ENCODE data around the gene TSPO.
"Not testable (repeated sequence)": the region's sequence is repeated elsewhere in the genome, so short reads cannot be mapped to it uniquely, and the experiment has no call there.

Gene TSPO

DNA sequence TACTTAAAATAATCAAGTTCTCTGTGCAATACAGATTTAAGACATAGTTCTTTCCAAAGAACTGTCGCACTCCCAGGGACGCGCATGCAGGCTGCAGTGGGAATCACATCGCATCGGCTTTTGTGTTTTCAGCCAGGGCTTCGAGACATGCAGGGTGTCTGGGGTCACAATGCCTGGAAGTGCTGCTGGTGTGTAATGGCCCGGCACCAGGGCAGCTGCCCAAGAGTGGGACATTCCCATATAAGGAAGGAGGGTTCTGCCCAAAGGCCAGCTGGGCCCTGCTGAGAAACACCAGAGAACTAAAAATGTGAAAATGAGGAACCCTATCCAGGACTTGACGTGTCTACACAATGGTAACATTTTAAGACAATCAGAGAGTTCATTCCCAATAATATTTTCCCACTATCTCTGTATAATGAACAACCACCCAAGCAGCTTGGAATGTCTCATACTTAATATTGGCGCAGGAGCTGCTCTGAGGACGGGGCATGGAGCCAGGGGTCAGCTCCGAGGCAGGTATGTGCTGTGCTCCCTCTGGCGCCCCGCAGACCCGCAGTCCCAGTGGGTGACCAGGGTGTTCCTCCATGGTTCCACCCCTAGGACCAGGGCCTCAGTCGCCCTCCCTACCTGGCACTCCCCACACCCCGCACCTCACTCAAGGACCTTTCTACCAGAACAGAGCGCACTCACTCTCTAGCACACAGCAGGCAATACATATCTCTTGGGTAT lies 19.4 kb upstream of the TSPO start:
- no peak for DNase-seq

DNA sequence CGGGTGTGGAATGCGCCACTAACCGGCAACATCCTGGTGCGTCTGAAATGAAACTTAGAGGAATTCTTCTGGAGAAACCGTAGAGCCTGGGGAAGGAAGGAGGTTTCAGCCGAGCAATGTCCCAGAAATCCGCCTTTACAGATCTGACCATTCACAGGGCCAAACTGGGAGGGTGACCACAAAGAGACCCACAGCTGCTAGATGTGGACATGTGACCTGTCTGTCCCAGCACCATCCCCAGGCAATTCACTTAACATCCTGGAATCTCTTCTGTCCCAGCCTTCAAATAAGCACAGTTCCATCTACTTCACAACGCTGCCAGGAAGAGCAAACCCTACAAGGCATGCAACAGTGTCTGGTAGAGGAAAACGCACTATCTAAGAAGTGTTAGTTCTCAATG lies 18.0 kb upstream of the TSPO start:
- DNase-seq: no peak

DNA sequence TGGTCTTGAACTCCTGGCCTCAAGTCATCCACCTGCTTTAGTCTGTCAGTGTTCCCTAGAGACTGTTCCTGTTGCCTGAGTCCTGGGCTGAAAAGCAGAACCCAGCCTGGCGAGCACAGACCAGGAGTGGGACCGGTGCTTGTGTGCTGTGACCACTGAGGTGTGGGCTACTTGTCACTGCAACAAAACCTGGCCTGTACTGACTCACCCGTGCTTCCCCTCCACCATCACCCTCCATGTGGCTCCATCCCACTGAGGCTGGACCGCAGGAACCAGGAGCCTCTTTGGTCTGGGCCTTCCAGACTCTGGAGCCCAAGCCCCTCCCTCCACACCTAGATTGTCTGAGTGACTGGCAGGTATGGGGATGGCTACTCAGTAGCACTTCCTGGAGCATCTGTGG lies 16.8 kb upstream of the TSPO start:
- DNase-seq: no peak

DNA sequence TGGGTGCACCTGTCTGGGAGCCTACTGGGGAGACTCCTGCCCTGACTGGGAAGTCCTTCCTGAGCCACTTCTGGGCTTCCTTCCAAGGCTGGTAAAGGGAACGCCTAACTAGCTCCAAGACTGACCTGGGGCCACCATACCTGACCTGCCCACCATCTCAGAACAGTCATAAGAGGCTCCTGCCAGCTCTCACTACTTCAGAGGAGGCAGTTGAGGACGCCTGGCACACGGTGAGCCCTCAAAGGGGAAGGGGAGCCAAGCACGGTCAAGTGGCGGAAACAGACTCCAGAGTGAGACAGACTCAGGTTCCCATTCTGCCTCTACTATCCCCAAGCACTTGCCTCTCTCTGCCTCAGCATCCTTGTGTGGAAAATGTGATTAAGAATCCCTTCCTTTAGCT lies 15.8 kb upstream of the TSPO start:
- DNase-seq: no peak

DNA sequence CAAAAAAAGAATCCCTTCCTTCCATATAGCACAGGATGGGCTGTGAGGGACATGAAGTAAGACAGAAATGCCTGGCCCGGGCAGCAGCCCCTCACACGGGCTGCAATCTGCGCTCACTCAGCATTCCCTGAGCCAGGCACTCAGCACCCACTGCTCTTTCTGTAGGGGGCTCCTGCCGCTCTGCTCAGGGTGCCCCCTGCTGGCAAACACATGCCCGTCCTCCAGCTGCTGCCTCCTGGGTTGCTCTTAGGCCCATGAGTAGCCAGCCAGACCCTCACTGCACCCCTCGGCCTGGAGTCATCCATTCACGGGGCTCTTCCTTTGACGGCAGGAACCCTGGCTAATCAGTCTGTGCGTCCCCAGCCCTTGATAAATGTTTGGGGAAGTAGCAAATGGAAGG lies 15.1 kb upstream of the TSPO start:
- DNase-seq: peak; percentile 35

DNA sequence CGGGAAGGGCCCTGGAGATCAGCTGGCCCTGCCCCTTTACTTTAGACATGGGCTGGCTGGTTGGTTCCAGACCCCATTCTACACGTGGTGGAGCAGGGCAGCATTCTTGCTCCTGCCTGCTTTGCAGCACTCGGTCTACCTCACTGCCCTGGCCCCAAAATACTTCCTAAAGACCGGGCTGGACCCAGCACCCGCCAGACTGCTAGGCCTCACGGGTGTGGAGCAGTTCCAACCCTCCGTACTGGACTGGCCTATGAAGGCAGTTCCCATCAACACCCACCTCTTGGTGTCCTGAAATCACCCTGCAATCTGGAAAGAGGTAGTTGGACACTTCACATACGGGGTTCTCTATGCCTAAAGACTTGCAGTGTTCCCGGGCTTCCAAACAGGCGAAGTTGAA lies 14.6 kb upstream of the TSPO start:
- no peak for DNase-seq

DNA sequence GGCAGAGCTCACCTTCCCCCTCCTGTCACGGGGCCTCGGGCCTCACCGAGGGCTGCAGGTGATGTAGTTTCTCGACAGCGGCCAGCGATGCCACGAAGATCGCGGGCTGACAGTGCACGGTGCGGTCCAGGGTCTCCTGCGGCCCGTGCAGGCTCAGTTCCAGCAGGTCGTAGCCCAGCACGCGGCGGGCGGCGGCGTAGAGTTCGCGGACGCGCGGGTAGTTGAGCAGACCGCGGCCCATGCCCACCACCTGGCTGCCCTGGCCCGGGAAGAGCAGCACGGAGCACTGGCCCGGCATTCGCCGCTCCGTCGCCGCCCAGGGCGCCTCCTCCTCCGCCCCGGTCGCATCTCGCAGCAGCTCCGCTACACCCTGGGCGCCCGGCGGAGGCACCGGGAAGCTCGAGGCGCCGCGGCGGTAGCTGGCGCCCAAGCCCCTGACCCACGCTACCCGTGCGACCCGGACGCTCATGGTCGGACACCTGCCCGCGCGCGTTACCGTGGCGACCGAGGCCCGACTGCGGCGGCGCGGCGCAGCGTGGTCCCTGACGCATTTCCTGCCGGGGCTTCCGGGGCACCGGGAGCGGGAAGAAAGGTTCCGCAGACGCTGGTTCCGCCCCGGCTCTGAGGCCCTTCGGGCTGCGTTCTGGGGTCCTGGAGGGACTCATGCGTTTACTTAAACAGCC lies 8.3 kb upstream of the TSPO start, which contains the start of gene MCAT:
Gene MCAT, minus strand, starts transcription at position 519 of the 683 bp plus-strand sequence. Its CDS starts 50 bp downstream, at position 469.
- peak; percentile 69 for DNase-seq

DNA sequence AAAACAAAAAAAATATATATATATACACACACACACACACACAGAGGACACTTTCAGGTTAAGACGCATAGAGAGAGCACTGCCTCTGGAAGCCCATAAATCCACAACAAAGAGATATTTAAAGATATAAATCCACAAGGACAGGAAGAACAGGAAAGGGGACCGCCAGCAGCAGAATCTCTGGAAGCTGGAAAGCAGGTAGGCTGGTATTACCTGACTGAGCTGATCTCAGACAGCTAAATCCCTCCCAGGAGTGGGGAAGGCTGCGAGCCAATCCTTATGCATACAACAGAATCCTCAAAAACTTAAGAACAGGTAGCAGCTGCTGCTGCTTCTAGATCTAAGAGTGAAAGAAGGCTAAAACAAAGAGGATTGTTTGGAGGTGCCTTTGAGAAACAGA lies 6.4 kb upstream of the TSPO start:
- DNase-seq: no peak

DNA sequence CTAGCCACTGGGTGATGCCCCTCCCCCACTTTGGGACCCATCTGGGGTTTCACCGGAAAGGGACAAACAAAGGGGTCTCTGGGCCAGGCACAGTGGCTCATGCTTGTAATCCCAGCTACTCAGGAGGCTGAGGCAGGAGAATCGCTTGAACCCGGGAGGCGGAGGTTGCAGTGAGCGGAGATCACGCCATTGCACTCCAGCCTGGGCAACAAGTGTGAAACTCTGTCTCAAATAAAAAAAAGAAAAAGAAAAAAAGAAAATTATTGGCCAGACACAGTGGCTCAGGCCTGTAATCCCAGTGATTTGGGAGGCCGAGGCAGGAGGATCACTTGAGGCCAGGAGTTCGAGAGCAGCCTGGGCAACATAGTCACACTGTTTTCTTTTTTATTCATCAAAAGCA lies 6.0 kb upstream of the TSPO start:
- not testable (repeated sequence) for DNase-seq

DNA sequence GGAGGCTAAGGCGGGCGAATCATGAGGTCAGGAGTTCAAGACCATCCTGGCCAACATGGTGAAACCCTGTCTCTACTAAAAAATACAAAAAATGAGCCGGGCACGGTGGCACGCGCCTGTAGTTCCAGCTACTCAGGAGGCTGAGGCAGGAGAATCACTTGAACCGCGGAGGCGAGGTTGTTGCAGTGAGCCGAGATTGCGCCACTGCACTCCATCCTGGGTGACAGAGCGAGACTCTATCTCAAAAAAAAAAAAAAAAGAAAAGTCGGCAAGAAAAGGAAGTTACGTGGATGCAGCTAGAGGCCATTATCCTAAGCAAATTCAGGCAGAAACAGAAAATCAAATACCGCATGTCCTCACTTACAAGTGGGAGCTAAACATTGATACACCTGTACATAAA lies 5.0 kb upstream of the TSPO start:
- not testable (repeated sequence) for DNase-seq

DNA sequence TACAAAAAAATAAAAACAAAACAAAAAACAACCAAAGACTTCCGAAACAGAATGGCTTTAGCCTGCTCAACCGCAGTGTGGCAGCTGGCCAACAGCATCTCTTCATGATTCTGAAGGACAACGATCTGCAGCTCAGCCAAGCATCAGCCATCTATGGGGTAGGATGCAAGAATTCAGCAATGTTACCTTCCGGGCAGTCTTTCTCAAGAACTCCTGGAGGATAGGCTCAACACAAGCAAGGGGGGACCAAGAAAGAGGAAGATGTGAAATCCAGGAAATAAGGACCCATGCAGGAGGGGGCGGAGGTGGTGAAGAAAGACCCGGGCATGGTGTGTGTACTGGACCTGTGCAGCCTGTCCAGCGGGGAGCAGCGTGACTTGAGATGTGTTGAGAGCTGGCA lies 3.5 kb upstream of the TSPO start:
- DNase-seq: no peak

DNA sequence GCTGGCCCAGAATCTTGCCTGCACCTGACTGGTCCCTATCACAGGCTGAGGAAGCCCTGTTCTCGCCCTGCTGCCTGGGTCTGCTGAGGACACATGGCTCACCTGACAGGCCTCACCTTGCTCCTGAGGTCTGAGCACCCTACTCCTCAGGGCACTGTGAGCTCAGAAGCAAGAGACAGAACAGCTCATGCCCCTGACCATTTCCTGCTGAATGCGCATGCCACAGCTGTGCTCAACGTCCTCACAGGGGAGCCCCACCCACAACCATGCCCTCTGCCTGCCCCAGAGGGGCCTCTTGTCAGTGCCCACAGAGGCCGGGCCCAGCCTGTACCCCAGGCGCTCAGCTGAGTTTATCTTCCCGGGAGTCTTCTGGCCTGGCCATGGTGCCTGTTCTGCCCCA lies 2.8 kb upstream of the TSPO start:
- no peak for DNase-seq

DNA sequence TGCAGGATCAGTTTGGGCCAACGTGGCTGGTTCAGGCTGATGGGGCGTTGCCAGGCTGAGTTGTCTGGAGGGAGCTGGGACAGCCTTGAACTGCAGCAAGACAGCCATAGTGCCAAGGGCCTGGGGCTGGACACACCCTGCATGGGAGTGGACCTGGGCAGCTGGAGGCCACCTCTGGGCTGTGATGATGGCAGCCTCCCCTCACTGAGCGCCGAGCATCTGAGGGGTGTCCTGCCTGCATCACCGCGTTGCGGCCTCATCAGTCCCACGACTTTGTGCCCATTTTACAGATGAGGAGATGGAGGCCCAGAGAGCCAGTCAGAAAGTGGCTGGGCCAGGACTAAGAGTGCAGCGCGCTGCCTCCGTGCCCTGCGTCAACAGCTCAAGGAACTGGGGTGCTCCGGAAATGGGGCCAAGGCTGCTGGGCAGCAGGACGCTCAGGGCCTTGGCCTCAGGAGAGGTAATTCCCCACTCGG lies 590 bp upstream of the TSPO start:
- DNase-seq: no peak

DNA sequence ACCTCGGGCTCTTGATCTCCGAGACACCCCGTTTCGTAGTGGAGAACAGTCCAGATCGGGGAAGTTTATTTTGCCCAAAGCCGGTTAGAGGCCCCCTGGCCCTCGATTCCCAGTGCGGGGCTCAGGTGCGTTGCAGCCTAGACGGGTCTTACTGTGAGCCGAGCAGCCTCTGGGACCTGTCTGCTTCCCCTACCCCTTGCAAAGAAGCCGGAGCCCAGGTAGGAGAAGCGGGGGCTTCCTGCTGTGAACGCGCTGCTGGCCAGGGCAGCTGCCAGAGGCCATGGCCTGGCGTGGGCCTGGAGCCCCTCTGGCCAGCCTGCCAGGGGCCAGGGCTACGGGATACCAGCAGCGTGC lies 621 bp downstream of the TSPO start:
- DNase-seq: no peak

DNA sequence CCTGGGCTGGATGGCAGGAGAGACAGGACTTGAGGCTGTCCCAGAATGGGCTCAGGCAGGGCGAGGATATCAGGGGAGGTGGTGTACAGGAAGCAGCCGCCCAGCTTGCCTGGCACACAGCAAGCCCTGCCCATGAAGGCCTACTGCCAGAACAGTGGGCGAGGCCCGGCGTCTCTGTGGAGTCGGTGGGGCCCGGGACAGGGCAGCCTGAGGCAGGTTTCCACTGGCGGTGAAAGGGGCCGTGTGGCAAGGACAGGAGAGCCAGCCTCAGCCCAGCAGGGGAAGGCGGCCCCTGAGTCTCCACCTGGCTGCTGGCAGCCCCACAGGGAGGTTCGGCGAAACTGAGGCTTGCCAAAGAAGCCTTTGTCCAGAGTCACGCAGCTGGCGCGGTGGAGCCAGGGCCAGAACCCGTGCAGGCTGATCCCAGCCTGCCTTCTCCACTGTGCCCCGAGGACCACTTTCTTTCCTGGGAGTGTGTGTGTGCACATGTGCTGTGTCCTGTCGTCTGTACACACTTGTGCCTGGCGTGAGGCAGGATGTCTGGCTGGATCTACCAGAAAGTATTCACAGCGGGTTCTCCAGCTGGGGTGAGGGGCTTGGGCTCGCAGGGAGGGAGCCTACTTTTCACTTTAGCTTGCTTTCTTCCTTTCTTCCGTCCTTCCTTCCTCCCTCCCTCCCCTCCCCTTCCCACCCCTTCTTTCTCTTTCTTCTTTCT lies 1.2 kb downstream of the TSPO start:
- peak; percentile 47 for DNase-seq

DNA sequence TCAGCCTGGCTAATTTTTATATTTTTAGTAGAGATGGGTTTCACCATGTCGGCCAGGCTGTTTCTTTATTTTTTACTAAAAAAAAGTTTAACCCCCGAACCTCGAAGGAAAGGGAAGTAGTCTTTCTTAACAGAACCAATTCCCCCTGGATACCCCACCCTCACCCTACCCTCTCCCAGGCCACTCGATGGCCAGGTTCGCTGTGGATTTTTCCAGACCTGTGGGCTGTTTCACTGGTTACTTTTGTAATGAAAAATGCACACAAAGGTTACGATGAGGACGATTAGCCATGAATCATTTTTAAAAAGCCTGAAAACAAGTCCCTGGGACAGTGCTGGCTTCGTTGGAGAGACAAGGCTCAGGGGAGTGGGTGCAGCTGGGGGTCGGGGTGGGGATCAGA lies 2.5 kb downstream of the TSPO start:
- DNase-seq: no peak

DNA sequence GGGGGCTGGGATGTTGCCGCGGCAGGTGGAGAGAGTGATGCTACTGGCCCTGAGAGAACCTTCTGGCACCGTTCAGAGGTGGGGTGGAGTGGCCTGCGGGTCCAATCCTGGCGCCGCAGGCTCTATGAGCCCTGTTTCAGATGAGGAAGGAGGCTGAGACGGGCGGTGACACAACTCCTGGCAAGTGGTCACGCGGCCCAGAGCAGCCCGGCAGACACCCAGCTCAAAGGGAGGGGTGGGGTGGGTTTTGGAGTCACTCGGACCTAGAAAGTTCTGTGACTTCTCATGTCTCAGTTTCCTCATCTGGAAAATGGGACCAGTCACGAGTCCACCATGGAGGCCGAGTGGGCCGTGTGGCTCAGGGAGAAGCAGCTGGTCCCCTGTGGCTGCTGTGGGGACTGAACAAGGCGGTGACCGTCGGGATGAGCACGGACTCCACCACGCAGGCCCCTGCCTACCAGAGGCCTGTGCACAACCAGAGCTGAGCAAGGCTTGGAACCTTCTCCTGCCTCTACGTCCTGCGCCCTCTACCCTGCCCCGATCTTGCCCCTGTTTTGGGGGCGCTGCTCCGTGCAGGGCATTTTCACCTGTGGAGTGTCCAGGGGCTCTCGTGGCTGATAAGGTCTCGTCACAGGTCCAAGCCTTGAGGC lies 3.7 kb downstream of the TSPO start:
- DNase-seq: no peak

DNA sequence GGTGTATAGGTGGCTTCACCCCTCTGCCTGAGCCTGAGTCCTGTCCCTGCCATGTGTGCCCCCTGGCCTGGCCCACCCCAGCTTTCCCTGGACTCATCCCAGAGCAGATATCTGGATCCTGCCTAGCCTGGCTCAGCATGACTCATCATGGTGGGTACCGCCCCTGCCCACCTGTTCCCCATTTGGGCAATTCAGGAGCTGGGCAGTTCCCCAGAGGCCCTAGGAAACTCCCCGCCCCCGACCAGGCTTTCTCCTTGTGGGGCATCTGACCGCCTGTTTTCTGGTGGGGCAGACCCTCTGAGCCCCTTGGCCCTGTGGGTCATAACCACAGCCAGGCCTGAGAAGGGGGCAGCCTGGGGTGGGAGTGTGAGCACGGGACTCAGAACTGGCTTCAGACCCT lies 4.4 kb downstream of the TSPO start:
- no peak for DNase-seq

DNA sequence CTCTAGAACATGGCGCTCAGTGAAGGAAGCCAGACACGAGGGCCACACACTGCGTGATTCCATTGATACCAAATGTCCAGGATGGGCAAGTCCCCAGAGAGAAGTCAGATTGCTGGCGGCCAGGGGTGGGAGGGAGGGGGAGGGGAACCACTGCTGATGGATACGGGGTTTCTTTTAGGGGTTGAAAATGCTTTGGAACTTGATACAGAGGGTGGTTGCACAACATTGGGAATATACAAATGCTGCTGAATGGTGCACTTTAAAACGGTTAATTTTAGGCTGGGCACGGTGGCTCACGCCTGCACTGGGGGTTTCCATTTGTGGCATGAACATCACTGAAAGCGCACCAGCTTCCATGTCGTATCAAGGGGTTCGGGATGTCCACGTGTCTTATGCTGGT lies 5.1 kb downstream of the TSPO start:
- no peak for DNase-seq

DNA sequence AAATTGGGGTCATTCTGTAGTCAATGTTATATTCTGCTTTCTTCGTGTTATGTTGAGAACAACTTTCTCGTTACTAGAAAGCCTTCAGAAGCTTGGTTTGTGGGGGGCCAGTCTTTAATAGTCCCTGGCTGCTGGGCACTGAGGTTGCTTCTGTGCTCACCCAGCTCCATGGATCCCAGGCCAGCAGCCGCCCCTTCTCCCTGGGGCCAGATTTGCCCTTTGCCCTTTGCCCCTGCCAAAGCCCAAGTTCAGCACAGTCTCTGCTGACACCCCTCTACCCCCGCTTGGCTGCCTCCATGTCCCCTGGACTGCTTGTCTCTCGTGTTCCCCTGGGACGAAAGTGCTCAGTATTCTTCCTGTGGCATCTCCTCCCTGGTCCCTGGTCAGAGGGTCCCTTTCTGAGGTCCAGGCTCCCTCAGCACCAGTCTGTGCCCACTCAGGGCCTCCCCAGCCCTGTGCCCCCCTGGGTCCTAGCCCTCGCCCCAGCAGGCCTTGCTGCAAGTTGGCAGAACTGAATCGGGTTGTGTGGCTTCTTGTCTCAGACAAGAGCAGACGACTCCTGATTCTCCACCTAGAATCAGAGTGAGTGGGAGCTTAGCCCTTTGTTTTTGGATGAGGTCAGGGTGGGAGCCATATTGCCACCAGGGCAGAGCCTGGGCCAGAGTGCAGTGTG lies 6.7 kb downstream of the TSPO start:
- DNase-seq: no peak

DNA sequence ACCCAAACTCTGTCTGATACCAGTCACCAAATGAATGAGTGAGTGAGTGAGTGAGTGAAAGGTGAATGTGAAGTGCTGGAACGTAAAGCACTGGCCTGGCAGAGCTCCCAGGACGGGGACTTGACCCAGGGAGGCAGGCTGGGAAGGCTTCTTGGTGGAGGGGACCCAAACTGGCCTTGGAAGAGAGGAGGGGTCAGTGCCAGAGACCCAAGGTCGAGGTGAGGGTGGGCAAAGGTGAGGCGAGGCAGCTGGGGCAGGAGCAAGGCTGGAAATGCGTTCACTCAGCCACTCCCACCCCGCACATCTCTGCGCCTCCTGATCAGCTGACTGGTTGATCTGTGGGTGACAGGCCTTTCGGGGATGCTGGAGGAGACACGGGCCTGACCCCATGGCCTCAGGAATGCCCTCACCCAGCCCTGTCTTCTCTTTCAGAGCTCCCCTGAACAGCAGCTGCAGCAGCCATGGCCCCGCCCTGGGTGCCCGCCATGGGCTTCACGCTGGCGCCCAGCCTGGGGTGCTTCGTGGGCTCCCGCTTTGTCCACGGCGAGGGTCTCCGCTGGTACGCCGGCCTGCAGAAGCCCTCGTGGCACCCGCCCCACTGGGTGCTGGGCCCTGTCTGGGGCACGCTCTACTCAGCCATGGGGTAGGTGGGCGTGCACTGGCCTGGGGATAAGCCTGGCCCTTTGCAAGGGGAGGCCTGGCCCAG lies 7.6 kb downstream of the TSPO start:
- no peak for DNase-seq

DNA sequence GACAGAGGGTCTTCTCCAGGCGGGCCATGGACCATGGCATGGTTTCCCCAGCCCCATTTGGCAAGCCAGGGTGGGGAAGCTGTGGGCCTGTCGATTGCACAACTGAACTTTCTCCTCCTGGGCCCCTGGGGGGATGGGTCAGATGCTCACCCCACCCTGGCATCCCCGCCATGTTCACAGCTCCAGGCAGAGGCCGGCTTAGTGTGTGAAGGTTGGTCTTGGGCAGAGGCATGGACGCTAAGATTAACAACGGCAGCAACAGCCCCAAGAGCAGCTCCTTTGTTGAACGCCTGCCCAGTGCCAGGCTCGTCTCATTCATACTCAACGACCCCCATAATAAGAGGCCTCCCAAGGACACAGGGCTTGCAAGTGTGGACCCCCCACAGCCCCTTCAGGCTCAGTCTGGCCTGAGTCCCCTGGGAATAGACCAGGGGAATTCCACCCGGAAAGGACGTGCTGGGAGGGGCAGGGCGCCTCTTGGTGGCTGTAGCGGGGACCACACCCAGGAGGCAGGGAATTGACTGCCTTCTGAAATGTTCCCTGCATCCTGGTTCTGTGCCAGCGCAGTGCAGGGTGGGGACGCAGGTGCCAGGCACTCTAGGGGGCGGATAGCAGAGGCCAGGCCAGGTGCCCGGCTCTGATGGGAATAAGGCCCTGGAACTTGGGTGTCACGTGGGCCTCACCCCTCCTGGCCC lies 8.3 kb downstream of the TSPO start:
- no peak for DNase-seq

Data from effector CD4-positive, alpha-beta T cell (primary cell).